GM23338 (cell line): ENCODE results near the gene MAMDC2. TPM values are rescaled to one million over a fixed set of nuclear protein-coding genes. Genes with fewer than 3 reads are reported as not detected.

Experiments used
- ATAC-seq: fragments of 200-7000 bp; cut with Tn5 transposase; 3 replicates; pipeline ENCODE4 v1.9.1; 2020
- DNase-seq: peaks from one replicate; pipeline ENCODE4 v3.0.0-alpha.2; 2015; ENCODE audit warnings: low spot score
- H2AFZ ChIP-seq: fragments of 200-600 bp; sonication (generic); 2 replicates; pipeline ENCODE4 v1.8.0; 2016; ENCODE audit warnings: antibody characterized with exemption, mild to moderate bottlenecking, moderate library complexity
- H3F3A ChIP-seq: fragments of 200-600 bp; sonication (generic); replicated peaks from 2 replicates; pipeline ENCODE4 v1.8.0; 2017; ENCODE audit warnings: antibody characterized with exemption, mixed run types, low read depth
- H3K27ac ChIP-seq: fragments of 200-600 bp; sonication (generic); 2 replicates; pipeline ENCODE4 v1.6.1; 2016; ENCODE audit warnings: low read depth
- H3K27me3 ChIP-seq: fragments of 200-600 bp; sonication (generic); 2 replicates; pipeline ENCODE4 v1.8.0; 2016; ENCODE audit warnings: mild to moderate bottlenecking, mixed run types, moderate library complexity; ENCODE audit not compliant: insufficient read depth
- H3K36me3 ChIP-seq: fragments of 200-600 bp; sonication (generic); 2 replicates; pipeline ENCODE4 v1.8.0; 2016; ENCODE audit warnings: mild to moderate bottlenecking; ENCODE audit not compliant: insufficient read depth
- H3K4me1 ChIP-seq: fragments of 200-600 bp; sonication (generic); 2 replicates; pipeline ENCODE4 v1.8.0; 2016; ENCODE audit warnings: mild to moderate bottlenecking, moderate library complexity; ENCODE audit not compliant: insufficient read depth
- H3K4me2 ChIP-seq: fragments of 200-600 bp; sonication (generic); 2 replicates; pipeline ENCODE4 v1.7.1; 2017; ENCODE audit warnings: mixed run types
- H3K4me3 ChIP-seq: fragments of 200-600 bp; sonication (generic); 2 replicates; pipeline ENCODE4 v1.6.1; 2016; ENCODE audit warnings: mixed run types
- H3K79me2 ChIP-seq: fragments of 200-600 bp; sonication (generic); replicated peaks from 2 replicates; pipeline ENCODE4 v1.8.0; 2017; ENCODE audit warnings: mild to moderate bottlenecking; ENCODE audit not compliant: insufficient read depth
- H3K9me2 ChIP-seq: fragments of 200-600 bp; sonication (generic); 2 replicates; pipeline ENCODE4 v1.8.0; 2017; ENCODE audit not compliant: insufficient read depth
- H4K20me1 ChIP-seq: fragments of 200-600 bp; sonication (generic); replicated peaks from 2 replicates; pipeline ENCODE4 v1.8.0; 2017; ENCODE audit warnings: mild to moderate bottlenecking; ENCODE audit not compliant: insufficient read depth
- H3K27ac Mint-ChIP-seq: 2 replicates; pipeline ENCODE4 v1.8.0; 2020; ENCODE audit warnings: inconsistent platforms, mild to moderate bottlenecking, moderate library complexity, mixed read lengths
- H3K27me3 Mint-ChIP-seq: 3 replicates; pipeline ENCODE4 v1.8.0; 2022; ENCODE audit warnings: low read depth, mild to moderate bottlenecking, moderate library complexity, mixed read lengths, inconsistent platforms; ENCODE audit not compliant: insufficient read depth, poor library complexity
- H3K36me3 Mint-ChIP-seq: 3 replicates; pipeline ENCODE4 v1.8.0; 2021; ENCODE audit warnings: low read depth, mild to moderate bottlenecking, inconsistent platforms, moderate library complexity, mixed read lengths
- H3K4me1 Mint-ChIP-seq: 3 replicates; pipeline ENCODE4 v1.8.0; 2020; ENCODE audit warnings: mild to moderate bottlenecking, inconsistent platforms, mixed read lengths
- H3K4me3 Mint-ChIP-seq: 3 replicates; pipeline ENCODE4 v1.8.0; 2021; ENCODE audit warnings: moderate library complexity, mild to moderate bottlenecking, inconsistent platforms, mixed read lengths
- H3K9me3 Mint-ChIP-seq: 3 replicates; pipeline ENCODE4 v1.8.0; 2020; ENCODE audit warnings: moderate library complexity, mild to moderate bottlenecking, inconsistent platforms, mixed read lengths
- CREB1 ChIP-seq: fragments of 250-450 bp; sonication (Bioruptor Pico); IDR thresholded peaks from 2 replicates; pipeline ENCODE4 v1.5.0; 2020; ENCODE audit warnings: low read depth, mild to moderate bottlenecking, moderate library complexity
- CTCF ChIP-seq, 2 experiments: fragments of 200-600 bp in 1 of 2; sonication (generic) in 1 of 2; conservative IDR thresholded peaks; 2 replicates each; pipeline versions ENCODE4 v1.5.1 to v1.6.1; 2016 to 2017; ENCODE audit warnings: antibody characterized with exemption in 2 of 2, low read depth in 2 of 2, mild to moderate bottlenecking in 2 of 2, moderate library complexity in 1 of 2
- ETS1 ChIP-seq: IDR thresholded peaks from 2 replicates; pipeline ENCODE4 v1.6.1; 2016; ENCODE audit warnings: antibody characterized with exemption
- EZH2 ChIP-seq: fragments of 200-600 bp; sonication (generic); IDR thresholded peaks from one replicate; pipeline ENCODE4 v1.8.0; 2017; ENCODE audit warnings: antibody characterized with exemption, mild to moderate bottlenecking, low read depth; ENCODE audit not compliant: unreplicated experiment
- EZH2phosphoT487 ChIP-seq: fragments of 200-600 bp; sonication (generic); IDR thresholded peaks from one replicate; pipeline ENCODE4 v1.8.1; 2018; ENCODE audit warnings: antibody characterized with exemption; ENCODE audit not compliant: unreplicated experiment
- JUNB ChIP-seq: IDR thresholded peaks from one replicate; pipeline ENCODE4 v1.6.1; 2016; ENCODE audit warnings: antibody characterized with exemption; ENCODE audit not compliant: unreplicated experiment
- NANOG ChIP-seq: IDR thresholded peaks from 2 replicates; pipeline ENCODE4 v1.6.1; 2016; ENCODE audit warnings: antibody characterized with exemption, borderline replicate concordance
- POLR2AphosphoS5 ChIP-seq: IDR thresholded peaks from 2 replicates; pipeline ENCODE4 v1.6.1; 2016; ENCODE audit warnings: antibody characterized with exemption, low read depth
- REST ChIP-seq: IDR thresholded peaks from one replicate; pipeline ENCODE4 v1.6.1; 2018; ENCODE audit warnings: antibody characterized with exemption; ENCODE audit not compliant: unreplicated experiment
- STAT1 ChIP-seq: IDR thresholded peaks from one replicate; pipeline ENCODE4 v1.6.1; 2016; ENCODE audit warnings: antibody characterized with exemption; ENCODE audit not compliant: unreplicated experiment
- ZNF331 ChIP-seq: fragments of 250-450 bp; sonication (Bioruptor Pico); IDR thresholded peaks from 2 replicates; pipeline ENCODE4 v1.5.0; 2020; ENCODE audit warnings: low read depth, mild to moderate bottlenecking, moderate library complexity
- ZNF462 ChIP-seq: fragments of 250-450 bp; sonication (Bioruptor Pico); IDR thresholded peaks from 2 replicates; pipeline ENCODE4 v1.5.0; 2020; ENCODE audit warnings: mild to moderate bottlenecking, moderate library complexity
- polyA plus RNA-seq: library from polyadenylated mRNA; unstranded; fragments of >200 nt; fragmentation: Nextera tagmentation; extraction: Ambion mirVana; gene quantifications from 2 replicates; pipeline ENCODE4 v1.2.1, GENCODE V29; 2016
- total RNA-seq: library from RNA; depleted of rRNA; stranded (reverse); fragments of >200 nt; shearing (Covaris generic); gene quantifications from 2 replicates; pipeline ENCODE4 v1.2.3, GENCODE V29; 2014

Gene MAMDC2
- total and polyA plus RNA-seq, 2 experiments from 2014 or later, result 7.7 to 19.6 TPM

- TF ChIP-seq ZNF462 (CRISPR knock-in tag), result no peak
- no peak for TF ChIP-seq ZNF331 (CRISPR knock-in tag)
- TF ChIP-seq NANOG, result no peak
These were observed 47.8 kb upstream of the MAMDC2 start (continued) for GRCh38 chr9:69995846-69996245.

GRCh38 chr9:69996967-69997366 lies 46.7 kb upstream of the MAMDC2 start:
- Mint-ChIP-seq H3K9me3 (no peaks in the 10 kb centered on the region), H3K27me3 (no peaks in the 10 kb centered on the region), H3K4me3 (no peak overlapping the region), H3K36me3 (no peaks in the 10 kb centered on the region), H3K27ac (no peak overlapping the region), H3K4me1 (peaks cover 13% of the 10 kb centered on the region)
- Histone ChIP-seq H3K27ac (no peak overlapping the region), H3K27me3 (no peaks in the 10 kb centered on the region), H3F3A (no peaks in the 10 kb centered on the region), H4K20me1 (no peaks in the 10 kb centered on the region), H3K36me3 (no peaks in the 10 kb centered on the region), H3K4me3 (no peak overlapping the region), H3K4me2 (no peak overlapping the region), H3K79me2 (no peaks in the 10 kb centered on the region), H2AFZ (no peak overlapping the region), H3K4me1 (peaks cover 7% of the 10 kb centered on the region; the same call in 1 of the 2 replicates), H3K9me2 (peaks cover 15% of the 10 kb centered on the region)
- ATAC-seq (no peak), DNase-seq (no peak)
- TF ChIP-seq REST (no peak), ETS1 (no peak), NANOG (no peak), ZNF331 (CRISPR knock-in tag) (no peak), EZH2phosphoT487 (no peak), POLR2AphosphoS5 (no peak), CTCF (conservative IDR thresholded peaks at IDR 0.05; ENCODE audit: low read depth in 2 of 2) (no peak), CREB1 (CRISPR knock-in tag) (no peak), STAT1 (no peak), JUNB (no peak), EZH2 (no peak)
